Spinal cord (tissue), 10 donors: Measurements from ENCODE around the gene CMSS1. TPM values are rescaled to one million over a fixed set of nuclear protein-coding genes. Genes with fewer than 3 reads are reported as not detected.
A peak's percentile ranks its signal among the peaks of the same experiment; 100 is the strongest.

Experiments
- DNase-seq, 6 donors: peaks; one replicate each; pipeline versions ENCODE4 v3.0.0 to v3.0.0-alpha.2; 2013 to 2015; ENCODE audit warnings: low spot score in 6 of 6, low read depth in 4 of 6
- H3K27ac ChIP-seq: one replicate; pipeline ENCODE4 v1.5.1; 2013; ENCODE audit warnings: low read depth, low read length, control low read depth
- H3K27me3 ChIP-seq: one replicate; pipeline ENCODE4 v1.6.1; 2013; ENCODE audit warnings: low read length; ENCODE audit not compliant: control insufficient read depth, insufficient read depth
- H3K36me3 ChIP-seq: one replicate; pipeline ENCODE4 v1.6.1; 2013; ENCODE audit warnings: low read length; ENCODE audit not compliant: control insufficient read depth, insufficient read depth
- H3K4me1 ChIP-seq: one replicate; pipeline ENCODE4 v1.6.1; 2013; ENCODE audit warnings: low read length; ENCODE audit not compliant: control insufficient read depth, insufficient read depth
- H3K4me3 ChIP-seq: one replicate; pipeline ENCODE4 v1.5.1; 2013; ENCODE audit warnings: low read depth, low read length, control low read depth
- H3K9me3 ChIP-seq: one replicate; pipeline ENCODE4 v1.6.1; 2013; ENCODE audit warnings: low read length; ENCODE audit not compliant: control insufficient read depth, insufficient read depth
- WGBS: methylation state at CpG from one replicate; pipeline ENCODE4 v1.1.5; 2013; ENCODE audit warnings: missing lambda C conversion rate; ENCODE audit not compliant: insufficient coverage; 5-methylcytosine and 5-hydroxymethylcytosine counted together
- polyA plus RNA-seq, 2 donors: library from polyadenylated mRNA; unstranded; fragments of 120-200 nt; gene quantifications; one replicate each; pipeline ENCODE4 v1.2.1, GENCODE V29; 2013; ENCODE audit not compliant: insufficient read length in 2 of 2
- total RNA-seq, 2 donors: library from RNA; depleted of rRNA in 1 of 2; stranded (reverse); fragments of 120-200 nt in 1 of 2; fragments of >200 nt in 1 of 2; gene quantifications; one replicate each; pipeline versions ENCODE4 v1.2.3 to v1.2.4, GENCODE V29; 2013 to 2014
- donor health status: healthy.

Gene CMSS1
- total and polyA plus RNA-seq, 4 donors, result 19.9 to 50.4 (median 36.3) TPM

- H3K9me3 ChIP-seq, result no peaks in the 10 kb centered on the region
- no peaks in the 10 kb centered on the region for H3K4me1 ChIP-seq
- WGBS, result 92% methylated on average over 1 of the region's 2 CpGs
- no peak overlapping the region for H3K27ac ChIP-seq
- no peak for DNase-seq
- H3K27me3 ChIP-seq, result no peaks in the 10 kb centered on the region
- H3K4me3 ChIP-seq, result no peak overlapping the region
- H3K36me3 ChIP-seq, result no peaks in the 10 kb centered on the region
Observed at GRCh38 chr3:99858469-99858868, 40.8 kb downstream of the CMSS1 start.

- Histone ChIP-seq H3K36me3 (no peaks in the 10 kb centered on the region), H3K9me3 (no peaks in the 10 kb centered on the region), H3K27ac (no peak overlapping the region), H3K27me3 (no peaks in the 10 kb centered on the region), H3K4me1 (no peaks in the 10 kb centered on the region), H3K4me3 (no peak overlapping the region)
- no peak for DNase-seq
- WGBS, result no CpG with 5 or more reads among the region's 1 CpG
Observed at GRCh38 chr3:99859825-99860224, 42.2 kb downstream of the CMSS1 start.

- Histone ChIP-seq H3K4me1 (no peaks in the 10 kb centered on the region), H3K9me3 (no peaks in the 10 kb centered on the region), H3K4me3 (no peak overlapping the region), H3K36me3 (no peaks in the 10 kb centered on the region), H3K27ac (no peak overlapping the region), H3K27me3 (no peaks in the 10 kb centered on the region)
- no CpG with 5 or more reads among the region's 1 CpG for WGBS
- DNase-seq, result no peak
Observed at GRCh38 chr3:99861216-99861615, 43.6 kb downstream of the CMSS1 start.

GRCh38 chr3:99862208-99862607 is 44.5 kb downstream of the CMSS1 start:
- no peaks in the 10 kb centered on the region for H3K9me3 ChIP-seq
- no peaks in the 10 kb centered on the region for H3K36me3 ChIP-seq
- no peaks in the 10 kb centered on the region for H3K4me1 ChIP-seq
- no peaks in the 10 kb centered on the region for H3K27me3 ChIP-seq
- no peak overlapping the region for H3K27ac ChIP-seq
- DNase-seq, result no peak
- WGBS, result 100% methylated on average over 1 of the region's 2 CpGs
- no peak overlapping the region for H3K4me3 ChIP-seq

- H3K4me3 ChIP-seq, result no peak overlapping the region
- no peaks in the 10 kb centered on the region for H3K9me3 ChIP-seq
- no peak for DNase-seq
- 97% methylated on average over 3 of the region's 6 CpGs for WGBS
- H3K27me3 ChIP-seq, result no peaks in the 10 kb centered on the region
- no peaks in the 10 kb centered on the region for H3K4me1 ChIP-seq
- H3K27ac ChIP-seq, result no peak overlapping the region
- no peaks in the 10 kb centered on the region for H3K36me3 ChIP-seq
Observed at GRCh38 chr3:99863002-99863401, 45.3 kb downstream of the CMSS1 start.

- Histone ChIP-seq H3K9me3 (no peaks in the 10 kb centered on the region), H3K4me3 (no peak overlapping the region), H3K36me3 (no peaks in the 10 kb centered on the region), H3K27me3 (no peaks in the 10 kb centered on the region), H3K27ac (no peak overlapping the region), H3K4me1 (no peaks in the 10 kb centered on the region)
- peak in 1 of 6 donors; percentile 26 for DNase-seq
- WGBS, result no CpG with 5 or more reads among the region's 2 CpGs
Observed at GRCh38 chr3:99863588-99863987, 45.9 kb downstream of the CMSS1 start.

GRCh38 chr3:99864289-99864688 is 46.6 kb downstream of the CMSS1 start:
- WGBS, result 100% methylated on average over 2 of the region's 2 CpGs
- Histone ChIP-seq H3K27me3 (no peaks in the 10 kb centered on the region), H3K4me1 (no peaks in the 10 kb centered on the region), H3K9me3 (no peaks in the 10 kb centered on the region), H3K36me3 (no peaks in the 10 kb centered on the region), H3K27ac (no peak overlapping the region), H3K4me3 (no peak overlapping the region)
- DNase-seq, result no peak

- no peak for DNase-seq
- no CpG with 5 or more reads among the region's 1 CpG for WGBS
Observed at GRCh38 chr3:99865321-99865720, 47.7 kb downstream of the CMSS1 start.

GRCh38 chr3:99866261-99866761 is 48.6 kb downstream of the CMSS1 start:
- Histone ChIP-seq H3K4me3 (no peak overlapping the region), H3K4me1 (no peaks in the 10 kb centered on the region), H3K27ac (no peak overlapping the region), H3K9me3 (no peaks in the 10 kb centered on the region), H3K36me3 (no peaks in the 10 kb centered on the region), H3K27me3 (no peaks in the 10 kb centered on the region)
- DNase-seq, result peak in 1 of 6 donors; percentile 25
- WGBS, result 0% methylated on average over 1 of the region's 3 CpGs

More at GRCh38 chr3:99865321-99865720, 47.7 kb downstream of the CMSS1 start:
- H3K9me3 ChIP-seq, result no peaks in the 10 kb centered on the region
- H3K36me3 ChIP-seq, result no peaks in the 10 kb centered on the region
- H3K4me3 ChIP-seq, result no peak overlapping the region
- H3K4me1 ChIP-seq, result no peaks in the 10 kb centered on the region
- H3K27ac ChIP-seq, result no peak overlapping the region
- H3K27me3 ChIP-seq, result no peaks in the 10 kb centered on the region

- WGBS, result 50% methylated on average over 1 of the region's 3 CpGs
- Histone ChIP-seq H3K27me3 (peaks cover 1% of the 10 kb centered on the region), H3K4me3 (no peak overlapping the region), H3K36me3 (no peaks in the 10 kb centered on the region), H3K27ac (no peak overlapping the region), H3K9me3 (no peaks in the 10 kb centered on the region), H3K4me1 (no peaks in the 10 kb centered on the region)
- no peak for DNase-seq
Observed at GRCh38 chr3:99867594-99868310, 50.1 kb downstream of the CMSS1 start.
